GM21381 (cell line): ENCODE measurements around the gene CBFA2T3.
"Not testable (repeated sequence)": the region's sequence is repeated elsewhere in the genome, so short reads cannot be mapped to it uniquely, and the experiment has no call there.

Experiments used
- ATAC-seq: cut with Tn5 transposase; IDR thresholded peaks from one replicate; pipeline ENCODE4 v1.9.1; 2021; ENCODE audit warnings: mild to moderate bottlenecking, moderate library complexity; ENCODE audit not compliant: unreplicated experiment

The CBFA2T3 gene

DNA sequence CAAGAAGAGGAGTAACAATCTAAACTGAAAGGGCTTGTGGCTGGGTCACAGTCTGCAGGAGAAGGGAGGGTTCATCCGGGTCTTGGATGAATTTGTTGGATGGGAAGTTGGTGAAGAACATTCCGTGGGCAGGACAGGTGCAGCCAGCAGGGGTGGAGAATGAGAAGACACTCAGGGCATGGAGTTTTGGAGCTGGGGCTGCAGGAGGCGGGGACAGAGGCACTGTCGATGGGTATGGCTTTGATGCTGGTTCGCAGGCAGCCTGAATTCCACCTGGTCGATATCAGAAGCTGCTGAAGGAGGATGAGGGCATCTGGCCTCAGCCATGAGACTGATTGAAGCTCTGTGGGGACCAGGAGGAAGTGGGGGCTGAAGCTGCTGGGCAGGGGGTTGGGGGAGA is 36.1 kb upstream of the CBFA2T3 start:
- ATAC-seq: no peak

GRCh38 chr16:89012622-89012995 is 35.6 kb upstream of the CBFA2T3 start:
- ATAC-seq: no peak

GRCh38 chr16:89011909-89012621 is 35.1 kb upstream of the CBFA2T3 start:
- no peak for ATAC-seq

DNA sequence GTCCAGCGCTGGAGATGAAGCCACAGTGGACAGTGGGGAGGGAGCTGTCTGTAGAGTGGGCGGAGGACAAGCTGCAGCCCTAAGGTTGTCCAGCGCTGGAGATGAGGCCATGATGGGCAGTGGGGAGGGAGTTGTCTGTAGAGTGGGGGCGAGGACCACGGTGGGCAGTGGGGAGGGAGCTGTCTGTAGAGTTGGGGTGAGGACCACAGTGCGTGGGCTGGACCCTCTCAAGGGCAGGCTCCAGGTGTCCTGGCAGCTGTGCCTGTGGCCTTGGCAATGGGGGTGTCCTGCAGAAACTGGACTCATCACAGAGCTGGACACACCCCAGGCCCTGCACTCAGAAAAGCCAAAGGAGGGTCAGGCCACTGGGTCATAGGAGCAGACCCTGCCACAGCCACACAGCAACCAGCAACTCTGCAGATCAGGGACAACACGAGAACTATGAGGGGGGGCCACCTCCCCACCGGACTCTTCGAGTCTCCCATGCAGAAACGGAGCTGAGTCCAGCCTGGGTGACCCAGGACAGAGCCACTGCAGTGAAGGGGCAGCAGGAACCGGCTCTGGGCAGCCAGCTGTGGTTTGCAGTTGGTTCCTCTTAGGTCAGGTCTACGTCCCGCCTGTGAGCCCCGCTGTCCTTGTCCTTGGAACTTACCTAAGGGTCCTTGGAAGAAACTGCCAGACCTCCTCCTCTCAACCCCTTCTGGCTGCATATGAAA is 33.4 kb upstream of the CBFA2T3 start:
- ATAC-seq: no peak

DNA sequence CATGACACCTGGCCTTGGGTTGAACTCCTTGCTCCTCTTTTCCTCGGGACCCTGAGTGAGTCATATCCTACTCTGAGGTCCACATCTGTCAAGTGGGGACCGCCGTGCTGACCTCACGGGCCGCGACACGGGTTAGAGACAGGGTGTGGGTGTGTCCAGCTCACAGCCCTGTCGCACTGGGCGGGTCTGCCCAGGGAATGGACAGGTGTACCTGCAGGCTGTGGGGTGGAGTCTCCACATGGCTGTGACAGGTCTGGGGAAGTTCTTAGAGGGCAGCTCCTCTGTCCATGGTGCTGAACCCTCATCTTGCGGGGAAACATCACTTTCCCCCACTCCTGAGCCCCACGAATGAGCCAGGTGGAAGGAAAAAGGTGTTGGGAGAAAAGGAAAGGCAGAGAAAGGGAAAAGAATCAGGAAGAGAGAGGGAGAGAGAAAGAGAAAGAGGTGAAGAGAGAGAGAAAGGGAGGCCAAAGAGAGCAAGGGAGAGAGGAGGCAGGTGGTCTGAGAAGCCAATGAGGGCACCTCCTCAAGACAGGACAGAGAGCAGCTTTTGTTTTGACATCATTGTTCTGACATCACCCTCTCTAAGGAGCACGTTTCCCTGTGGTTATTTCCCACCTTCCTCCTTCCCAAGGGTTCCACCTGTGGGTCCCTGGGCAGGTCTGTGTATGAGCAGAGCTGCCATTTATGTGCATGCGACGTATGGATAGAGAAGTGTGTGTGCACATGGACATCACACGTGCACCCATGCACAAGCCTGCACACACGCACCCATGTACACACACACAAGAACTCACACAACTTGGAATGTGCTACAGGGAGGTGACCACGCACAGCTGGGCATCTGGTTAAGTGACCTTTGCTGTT is 32.6 kb upstream of the CBFA2T3 start:
- no peak for ATAC-seq

GRCh38 chr16:89008796-89009195 is 31.8 kb upstream of the CBFA2T3 start:
- ATAC-seq: not testable (repeated sequence)

- no peak for ATAC-seq
Observed at GRCh38 chr16:89007371-89008249, 30.6 kb upstream of the CBFA2T3 start.

GRCh38 chr16:89006036-89006752 is 29.2 kb upstream of the CBFA2T3 start:
- no peak for ATAC-seq

- no peak for ATAC-seq
Observed at GRCh38 chr16:89005201-89006035, 28.4 kb upstream of the CBFA2T3 start.

GRCh38 chr16:89004209-89004831 is 27.3 kb upstream of the CBFA2T3 start:
- ATAC-seq: no peak

DNA sequence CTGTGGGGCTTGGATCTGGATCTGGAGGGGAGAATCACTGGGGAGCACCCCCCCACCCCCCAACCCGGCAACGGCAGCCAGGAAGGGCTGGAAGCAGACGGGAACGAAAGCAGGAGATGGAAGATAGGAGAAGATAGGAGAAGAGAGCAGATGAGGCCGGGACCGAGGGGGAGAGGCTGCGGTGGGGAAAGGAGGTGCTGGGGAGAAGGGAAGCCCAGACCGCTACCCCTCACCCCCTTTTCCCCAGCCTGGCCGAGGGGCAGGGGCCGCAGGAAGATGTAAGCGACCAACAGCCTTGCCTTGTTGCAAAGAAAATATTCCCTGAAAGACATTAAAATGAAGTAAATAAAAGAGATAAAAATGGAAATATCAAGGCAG is 26.8 kb upstream of the CBFA2T3 start:
- ATAC-seq: no peak

DNA sequence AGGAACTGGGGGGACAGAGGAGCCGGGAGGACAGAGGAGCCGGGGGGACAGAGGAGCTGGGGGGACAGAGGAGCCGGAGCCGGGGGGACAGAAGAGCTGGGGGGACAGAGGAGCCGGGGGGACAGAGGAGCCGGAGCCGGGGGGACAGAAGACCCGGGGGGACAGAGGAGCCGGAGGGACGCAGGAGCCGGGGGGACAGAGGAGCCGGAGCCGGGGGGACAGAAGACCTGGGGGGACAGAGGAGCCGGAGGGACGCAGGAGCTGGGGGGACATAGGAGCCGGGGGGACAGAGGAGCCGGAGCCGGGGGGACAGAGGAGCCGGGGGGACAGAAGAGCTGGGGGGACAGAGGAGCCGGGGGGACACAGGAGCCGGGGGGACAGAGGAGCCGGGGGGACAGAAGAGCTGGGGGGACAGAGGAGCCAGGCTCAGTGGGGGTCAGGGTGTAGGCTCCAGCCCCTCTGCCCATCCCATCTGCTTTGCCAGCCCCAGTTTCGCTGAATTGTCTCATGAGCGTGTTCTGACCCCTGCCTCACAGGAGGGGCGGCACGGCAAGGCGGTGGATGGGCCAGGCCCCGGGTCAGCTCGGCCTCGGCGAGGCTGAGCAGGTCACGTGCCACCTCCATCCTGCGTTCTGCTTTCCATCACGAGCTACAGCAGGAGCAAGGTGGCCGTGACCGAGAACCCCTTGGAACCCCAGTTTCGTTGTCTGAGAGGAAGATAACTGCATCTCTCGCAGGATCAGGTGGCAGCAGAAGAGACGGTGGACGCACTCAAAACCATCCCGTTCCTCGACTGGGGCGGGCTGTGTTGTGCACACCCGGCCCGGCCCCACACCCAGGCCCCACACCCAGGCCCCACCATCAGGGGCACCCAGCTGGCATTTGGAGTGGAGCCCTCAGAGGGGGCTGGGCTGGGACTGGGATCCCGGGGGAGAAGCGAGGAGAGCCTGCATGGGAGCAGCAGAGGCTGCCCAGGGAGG is 26.1 kb upstream of the CBFA2T3 start:
- no peak for ATAC-seq

- ATAC-seq: not testable (repeated sequence)
Observed at GRCh38 chr16:89002081-89002480, 25.1 kb upstream of the CBFA2T3 start.

DNA sequence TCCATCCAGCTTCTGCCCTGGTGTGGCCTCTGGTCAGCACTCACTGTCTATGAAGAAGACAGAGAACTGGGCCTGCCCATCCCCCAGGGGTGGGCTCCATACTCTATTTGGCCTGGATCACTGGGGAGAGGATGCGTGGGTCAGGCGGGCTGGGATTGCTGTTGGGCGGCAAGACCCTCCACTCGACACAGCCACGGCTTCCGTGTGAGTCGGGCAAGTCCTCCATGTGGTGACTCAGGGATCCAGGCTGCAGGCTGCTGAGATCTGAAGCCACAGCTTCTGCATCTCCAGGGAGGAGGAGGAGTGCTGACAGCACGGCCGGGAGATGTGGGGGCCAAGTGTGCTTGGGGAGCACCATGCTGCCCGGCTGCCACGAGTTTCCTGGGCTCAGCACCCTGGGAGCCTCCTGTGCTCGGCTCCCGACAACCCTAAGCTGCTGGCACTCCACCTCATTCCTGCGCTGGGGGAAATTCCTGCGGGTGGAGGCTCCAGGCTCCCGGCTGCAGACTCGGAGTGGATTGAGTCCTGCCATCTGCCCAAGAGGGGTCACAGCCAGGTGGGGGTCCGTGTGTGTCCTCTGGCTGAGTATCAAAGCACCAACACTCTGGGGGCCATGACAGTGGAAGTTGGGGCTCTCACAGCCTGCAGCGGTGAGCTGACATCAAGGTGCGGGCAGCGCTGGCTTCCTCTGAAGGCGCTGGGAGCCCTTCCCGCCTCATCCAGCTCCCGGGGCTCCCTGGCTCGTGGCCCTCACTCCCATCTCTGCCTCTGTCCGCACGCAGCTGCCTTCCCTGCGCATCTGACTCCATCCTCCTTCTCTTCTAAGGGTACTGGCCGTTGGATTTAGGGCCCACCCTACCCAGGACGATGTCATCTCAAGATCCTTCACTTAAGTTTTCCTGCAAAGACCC is 24.4 kb upstream of the CBFA2T3 start:
- ATAC-seq: no peak

DNA sequence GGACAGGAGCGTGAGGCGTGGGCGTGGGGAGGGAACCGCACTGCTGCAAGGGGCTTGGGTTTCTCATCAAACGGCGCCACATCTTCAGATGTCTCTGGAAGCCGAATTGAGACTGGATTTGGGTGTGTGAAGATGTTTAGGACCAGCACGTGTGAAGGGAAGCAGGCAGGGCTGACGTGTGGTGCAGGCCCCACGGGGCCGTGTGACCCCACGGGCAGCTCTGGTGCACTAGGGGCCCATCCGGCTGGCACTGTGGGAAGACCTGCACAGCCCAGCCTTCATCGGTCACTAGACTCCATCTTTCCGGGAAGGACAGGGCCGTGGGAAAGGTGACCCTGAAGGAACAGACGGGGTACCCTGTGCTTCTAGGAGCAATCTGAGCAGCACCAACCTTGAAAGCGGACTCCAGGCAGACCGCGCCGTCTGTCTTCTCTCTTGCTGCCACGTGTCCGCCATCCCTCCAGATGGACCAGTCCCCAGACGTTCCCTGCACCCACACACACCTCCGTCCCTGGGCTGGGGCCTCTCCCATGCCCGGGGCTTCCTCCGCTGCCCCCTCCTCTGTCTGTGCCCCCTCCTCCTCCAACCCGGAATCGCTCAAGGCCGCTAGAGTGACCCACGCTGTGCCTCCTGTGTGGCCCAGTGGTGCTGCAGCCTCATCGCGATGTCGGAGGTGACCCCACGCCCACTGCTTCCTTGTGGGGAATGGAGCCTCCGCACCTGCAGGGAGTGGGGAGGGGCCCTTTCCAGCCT is 23.4 kb upstream of the CBFA2T3 start:
- ATAC-seq: no peak
